Measurements from ENCODE around the gene SIK1. TPM values are rescaled to one million over a fixed set of nuclear protein-coding genes. Genes with fewer than 3 reads are reported as not detected.
"Not testable (repeated sequence)": the region's sequence is repeated elsewhere in the genome, so short reads cannot be mapped to it uniquely, and the experiment has no call there.

SIK1 gene
- polyA plus RNA-seq, 1 donor from 2014 or later = 2.5 TPM

DNA sequence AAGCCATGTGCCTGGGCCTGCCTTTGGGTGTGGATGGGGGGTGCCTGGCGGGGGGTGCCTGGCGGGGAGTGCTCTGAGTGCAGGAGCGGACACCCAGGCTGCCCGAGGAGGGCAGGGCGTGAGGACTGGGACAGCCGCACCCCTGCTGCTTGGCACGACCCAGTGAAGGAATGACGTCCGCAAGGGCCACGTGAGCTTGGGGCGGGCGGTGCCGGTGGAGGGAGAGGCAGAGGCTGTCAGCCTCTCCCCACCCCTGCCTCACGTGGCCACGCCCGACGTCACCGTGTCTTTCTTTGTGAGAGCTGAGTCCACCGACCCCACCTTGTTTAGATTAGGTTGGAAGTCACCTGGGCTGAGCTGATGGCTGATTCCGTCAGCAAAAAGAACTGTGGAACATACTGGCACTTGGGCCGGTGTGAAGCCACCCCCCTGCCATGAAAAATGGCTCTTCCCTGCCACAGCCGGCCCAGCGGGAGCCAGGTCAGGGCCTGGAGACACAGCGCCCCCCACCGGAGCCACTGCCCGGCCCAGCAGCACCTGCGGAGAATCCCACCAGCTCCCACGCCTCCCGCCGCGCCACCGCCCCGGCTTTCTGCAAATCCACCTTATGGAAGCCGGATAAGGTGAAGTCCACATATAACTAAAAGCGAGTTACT, 19.5 kb upstream of the SIK1 start:
- not testable (repeated sequence) for H3K4me1 Mint-ChIP-seq, H3K36me3 Mint-ChIP-seq, H3K27ac Mint-ChIP-seq, H3K9me3 Mint-ChIP-seq, H3K27me3 Mint-ChIP-seq, H3K4me3 Mint-ChIP-seq

DNA sequence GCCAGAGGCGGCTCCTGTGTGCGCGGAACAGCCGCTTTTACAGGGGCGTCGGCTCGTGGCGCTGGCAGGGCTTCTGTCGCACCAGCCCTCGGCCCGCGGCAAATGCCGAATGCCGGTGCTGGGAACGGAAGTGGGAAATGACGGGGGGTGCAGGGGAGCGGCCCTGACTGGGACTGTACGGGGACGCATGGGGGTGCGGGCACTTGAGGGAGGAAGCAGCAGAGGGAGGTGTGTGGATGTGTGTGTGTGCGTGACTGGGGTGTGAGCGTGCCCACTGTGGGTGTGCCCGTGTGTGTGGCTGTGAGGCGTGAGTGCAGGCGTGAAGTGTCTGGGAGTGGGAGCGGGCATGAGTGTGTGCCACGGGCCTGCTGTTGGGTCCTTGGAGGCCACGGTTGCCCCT, 17.6 kb upstream of the SIK1 start:
- not testable (repeated sequence) for H3K27me3 Mint-ChIP-seq, H3K9me3 Mint-ChIP-seq, H3K36me3 Mint-ChIP-seq, H3K27ac Mint-ChIP-seq, H3K4me3 Mint-ChIP-seq, H3K4me1 Mint-ChIP-seq

GRCh38 chr21:43442571-43442970, 15.6 kb upstream of the SIK1 start:
- H3K27me3 Mint-ChIP-seq, H3K9me3 Mint-ChIP-seq, H3K4me3 Mint-ChIP-seq, H3K27ac Mint-ChIP-seq, H3K36me3 Mint-ChIP-seq, H3K4me1 Mint-ChIP-seq: not testable (repeated sequence)

DNA sequence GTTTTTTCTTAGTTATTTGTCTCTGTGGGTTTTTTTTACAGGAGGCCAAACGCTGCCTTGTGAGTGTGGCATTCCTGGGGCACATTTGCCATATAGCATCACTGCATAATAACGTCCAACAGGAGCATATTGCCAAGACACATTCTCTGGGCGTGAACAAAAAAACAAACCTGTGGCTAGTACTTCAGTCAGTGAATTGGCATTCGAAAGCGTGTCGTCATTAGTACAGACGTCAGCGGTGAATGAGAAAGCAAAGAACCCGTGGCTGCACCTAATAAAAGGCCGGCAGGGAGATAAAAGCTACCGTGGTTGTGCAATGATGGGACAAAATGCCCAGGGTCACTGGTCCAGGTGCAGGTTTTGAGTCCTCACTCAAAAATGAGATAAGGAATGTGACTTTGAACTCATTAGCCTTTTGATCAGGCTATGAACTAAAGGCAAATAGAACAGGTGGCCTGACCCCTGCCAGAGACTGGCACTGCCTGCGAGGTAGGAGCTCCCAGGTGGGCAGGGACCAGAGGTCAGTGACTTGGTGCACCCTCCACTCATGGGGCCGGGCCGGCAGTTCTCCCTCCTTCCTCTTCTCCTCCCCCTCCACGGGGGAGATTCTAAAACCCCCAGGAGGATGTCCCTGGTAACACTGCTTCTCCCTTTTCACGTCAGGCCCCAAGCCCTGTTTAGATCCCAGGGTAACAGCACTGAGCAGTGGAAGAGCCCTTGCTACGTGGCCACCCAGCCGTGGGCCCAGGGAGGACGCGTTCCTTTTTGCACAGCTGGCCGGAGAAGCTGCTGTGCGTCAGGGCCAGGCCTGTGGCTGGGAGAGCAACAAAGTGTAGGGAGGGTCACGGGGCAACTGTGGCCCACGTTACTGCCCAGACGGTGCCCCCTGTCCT, 14.2 kb upstream of the SIK1 start:
- H3K27ac Mint-ChIP-seq, H3K4me3 Mint-ChIP-seq, H3K9me3 Mint-ChIP-seq, H3K36me3 Mint-ChIP-seq, H3K27me3 Mint-ChIP-seq, H3K4me1 Mint-ChIP-seq: not testable (repeated sequence)

GRCh38 chr21:43439316-43440075, 12.6 kb upstream of the SIK1 start:
- H3K27me3 Mint-ChIP-seq, H3K4me1 Mint-ChIP-seq, H3K4me3 Mint-ChIP-seq, H3K9me3 Mint-ChIP-seq, H3K27ac Mint-ChIP-seq, H3K36me3 Mint-ChIP-seq: not testable (repeated sequence)

- not testable (repeated sequence) for H3K4me3 Mint-ChIP-seq, H3K36me3 Mint-ChIP-seq, H3K9me3 Mint-ChIP-seq, H3K4me1 Mint-ChIP-seq, H3K27me3 Mint-ChIP-seq, H3K27ac Mint-ChIP-seq
Observed at GRCh38 chr21:43436272-43436671, 9.3 kb upstream of the SIK1 start.

DNA sequence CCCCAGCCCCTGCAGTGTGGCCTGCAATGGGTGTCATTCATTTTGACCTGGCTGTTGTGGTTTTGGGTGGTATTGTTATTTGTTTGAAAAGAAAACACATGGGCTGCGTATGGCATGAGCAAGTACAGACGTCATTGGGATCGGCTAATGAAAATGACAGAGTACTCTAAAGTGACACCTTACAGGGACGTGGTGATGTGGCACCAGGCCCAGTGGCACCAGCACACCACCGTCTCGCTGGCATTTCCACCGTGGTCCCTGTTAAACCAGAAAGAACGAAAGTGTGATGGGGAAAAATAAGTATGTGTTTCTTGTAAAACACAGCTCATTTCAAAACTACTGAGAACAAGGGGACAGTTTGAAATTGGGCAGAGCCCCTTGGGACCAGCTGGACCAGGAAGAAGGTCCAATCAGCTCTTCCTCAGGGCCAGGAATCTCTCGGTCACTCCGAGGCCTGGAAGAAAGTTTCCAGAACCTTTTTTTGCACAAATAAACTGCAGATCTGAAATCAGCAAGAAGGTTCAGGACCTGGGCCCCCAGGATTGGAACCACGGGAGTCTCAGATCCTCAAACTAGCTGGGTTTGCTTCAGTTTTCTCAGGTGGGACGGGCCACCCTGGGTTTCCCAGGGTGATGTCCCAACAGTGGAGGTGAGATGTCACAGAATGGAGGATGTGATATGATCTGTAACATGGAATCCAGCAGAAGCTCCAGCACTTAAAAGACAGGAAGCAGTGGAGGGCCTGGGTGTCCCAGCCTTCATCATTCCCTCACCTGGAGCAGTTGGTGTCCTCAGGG, 6.6 kb upstream of the SIK1 start:
- not testable (repeated sequence) for H3K4me1 Mint-ChIP-seq, H3K27me3 Mint-ChIP-seq, H3K36me3 Mint-ChIP-seq, H3K4me3 Mint-ChIP-seq, H3K27ac Mint-ChIP-seq, H3K9me3 Mint-ChIP-seq

GRCh38 chr21:43430830-43431416, 4.0 kb upstream of the SIK1 start:
- H3K27ac Mint-ChIP-seq, H3K9me3 Mint-ChIP-seq, H3K4me3 Mint-ChIP-seq, H3K36me3 Mint-ChIP-seq, H3K4me1 Mint-ChIP-seq, H3K27me3 Mint-ChIP-seq: not testable (repeated sequence)

GRCh38 chr21:43428964-43429363, 2.0 kb upstream of the SIK1 start:
- H3K36me3 Mint-ChIP-seq, H3K4me1 Mint-ChIP-seq, H3K4me3 Mint-ChIP-seq, H3K27me3 Mint-ChIP-seq, H3K27ac Mint-ChIP-seq, H3K9me3 Mint-ChIP-seq: not testable (repeated sequence)

DNA sequence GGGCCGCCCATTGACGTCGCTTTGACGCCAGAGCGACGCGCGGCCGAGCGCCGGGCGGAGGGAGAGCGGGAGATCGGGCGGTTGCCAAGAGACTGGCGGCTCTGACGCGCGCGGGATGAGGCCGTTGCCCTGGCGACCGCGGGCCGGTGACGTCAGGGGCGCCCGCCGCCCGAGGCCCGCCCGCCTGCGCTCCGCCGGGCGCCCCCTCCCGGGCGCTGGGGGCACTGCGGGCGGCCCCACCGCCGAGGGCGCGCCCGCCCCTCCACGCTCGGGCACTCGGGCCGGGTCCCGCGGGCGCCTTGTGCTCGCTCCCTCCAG, 270 bp upstream of the SIK1 start:
- not testable (repeated sequence) for H3K27me3 Mint-ChIP-seq, H3K4me1 Mint-ChIP-seq, H3K4me3 Mint-ChIP-seq, H3K9me3 Mint-ChIP-seq, H3K27ac Mint-ChIP-seq, H3K36me3 Mint-ChIP-seq

- H3K27me3 Mint-ChIP-seq, H3K27ac Mint-ChIP-seq, H3K4me1 Mint-ChIP-seq, H3K9me3 Mint-ChIP-seq, H3K4me3 Mint-ChIP-seq, H3K36me3 Mint-ChIP-seq: not testable (repeated sequence)
Observed at GRCh38 chr21:43426004-43426403, 927 bp downstream of the SIK1 start.

- not testable (repeated sequence) for H3K27ac Mint-ChIP-seq, H3K4me3 Mint-ChIP-seq, H3K36me3 Mint-ChIP-seq, H3K4me1 Mint-ChIP-seq, H3K27me3 Mint-ChIP-seq, H3K9me3 Mint-ChIP-seq
Observed at GRCh38 chr21:43419475-43419874, 7.5 kb downstream of the SIK1 start.

GRCh38 chr21:43414576-43414975, 12.4 kb downstream of the SIK1 start:
- H3K36me3 Mint-ChIP-seq, H3K4me1 Mint-ChIP-seq, H3K27me3 Mint-ChIP-seq, H3K27ac Mint-ChIP-seq, H3K9me3 Mint-ChIP-seq, H3K4me3 Mint-ChIP-seq: not testable (repeated sequence)

DNA sequence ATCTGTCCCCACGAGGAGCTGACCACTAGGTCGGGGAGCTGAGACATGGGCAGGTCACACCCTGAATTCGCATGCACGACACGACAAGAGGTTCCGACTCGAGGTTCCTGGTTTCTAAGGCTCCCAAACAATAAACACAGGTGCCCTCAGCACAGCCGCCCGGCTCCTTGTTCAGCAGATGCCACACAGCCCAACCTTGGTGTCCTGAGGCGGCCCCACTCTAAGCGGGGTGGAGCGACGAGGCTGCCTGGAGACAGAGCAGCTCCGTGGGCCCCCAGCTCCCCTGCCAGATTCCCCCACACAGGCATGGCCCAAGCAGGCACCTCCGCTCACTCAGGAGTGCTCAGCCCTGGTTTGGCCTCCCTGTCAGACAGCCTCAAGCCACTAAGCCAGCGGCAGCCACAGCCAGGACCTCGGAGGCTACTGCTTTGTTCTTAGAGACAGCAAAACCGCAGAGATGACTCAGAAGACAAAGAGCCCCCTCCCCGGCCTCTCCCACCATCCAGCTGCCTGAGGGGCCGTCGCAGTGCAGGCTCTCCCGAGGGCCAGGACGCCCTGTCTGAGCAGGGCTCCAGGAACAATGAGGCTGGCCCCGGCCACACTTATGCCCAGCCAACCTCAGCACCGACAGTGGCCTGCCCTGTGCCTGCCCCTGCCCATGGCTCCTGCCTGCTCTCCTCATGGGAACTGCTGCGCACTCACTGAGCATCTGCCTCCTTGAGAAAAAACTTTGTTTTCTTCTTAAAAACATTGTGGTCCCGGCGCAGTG, 14.7 kb downstream of the SIK1 start:
- H3K9me3 Mint-ChIP-seq, H3K4me1 Mint-ChIP-seq, H3K4me3 Mint-ChIP-seq, H3K27ac Mint-ChIP-seq, H3K27me3 Mint-ChIP-seq, H3K36me3 Mint-ChIP-seq: not testable (repeated sequence)
